HG02588 (cell line): ENCODE measurements around the gene METTL25B.
"Not testable (repeated sequence)": the region's sequence is repeated elsewhere in the genome, so short reads cannot be mapped to it uniquely, and the experiment has no call there.

Source experiments
- ATAC-seq: cut with Tn5 transposase; IDR thresholded peaks from one replicate; pipeline ENCODE4 v1.9.1; 2021; ENCODE audit warnings: mild to moderate bottlenecking, moderate library complexity; ENCODE audit not compliant: unreplicated experiment

METTL25B gene

DNA sequence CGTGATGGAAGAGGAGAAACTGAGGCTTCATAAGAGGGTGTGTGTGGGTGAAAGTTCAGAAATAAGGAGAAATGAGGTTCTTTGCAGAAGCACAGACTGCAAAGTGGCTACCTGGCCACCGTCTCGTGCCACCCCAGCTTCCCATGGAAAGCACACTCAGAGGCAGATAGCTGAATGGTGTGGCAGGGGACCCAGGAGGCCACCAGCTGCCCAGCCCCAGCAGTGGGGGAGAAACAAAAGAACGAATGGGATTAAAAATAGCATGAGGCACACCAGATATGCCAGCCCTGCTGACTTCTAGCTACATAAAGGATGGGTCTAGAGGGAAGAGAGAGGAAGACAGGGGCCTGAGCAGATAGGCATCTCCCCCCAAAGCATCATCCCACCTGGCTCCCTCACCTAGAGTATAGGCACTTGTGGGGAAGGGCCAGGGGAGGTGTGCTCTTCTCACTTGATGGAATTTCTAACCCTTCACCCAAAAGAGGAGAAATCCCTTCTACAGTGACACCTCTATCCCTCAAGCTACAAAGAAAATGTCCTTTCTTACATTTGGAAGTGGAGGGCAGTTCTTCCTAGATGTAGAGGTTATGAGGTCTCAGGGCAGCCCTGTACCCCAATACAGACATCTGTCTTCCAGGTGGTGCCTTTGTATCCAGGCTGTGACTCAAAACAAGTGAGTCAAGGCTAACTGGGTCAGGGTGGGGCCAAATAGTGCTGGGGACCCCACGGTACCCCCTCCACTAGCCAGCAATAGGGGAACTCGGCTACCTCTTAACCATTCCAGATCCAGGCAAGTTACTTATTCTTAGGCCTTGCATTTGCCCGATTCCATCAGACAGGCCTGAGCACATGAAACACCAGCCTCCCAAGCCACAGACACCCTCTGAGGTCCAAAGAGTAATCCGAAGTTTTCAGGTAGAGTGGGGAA lies 19.7 kb downstream of the METTL25B start:
- no peak for ATAC-seq

DNA sequence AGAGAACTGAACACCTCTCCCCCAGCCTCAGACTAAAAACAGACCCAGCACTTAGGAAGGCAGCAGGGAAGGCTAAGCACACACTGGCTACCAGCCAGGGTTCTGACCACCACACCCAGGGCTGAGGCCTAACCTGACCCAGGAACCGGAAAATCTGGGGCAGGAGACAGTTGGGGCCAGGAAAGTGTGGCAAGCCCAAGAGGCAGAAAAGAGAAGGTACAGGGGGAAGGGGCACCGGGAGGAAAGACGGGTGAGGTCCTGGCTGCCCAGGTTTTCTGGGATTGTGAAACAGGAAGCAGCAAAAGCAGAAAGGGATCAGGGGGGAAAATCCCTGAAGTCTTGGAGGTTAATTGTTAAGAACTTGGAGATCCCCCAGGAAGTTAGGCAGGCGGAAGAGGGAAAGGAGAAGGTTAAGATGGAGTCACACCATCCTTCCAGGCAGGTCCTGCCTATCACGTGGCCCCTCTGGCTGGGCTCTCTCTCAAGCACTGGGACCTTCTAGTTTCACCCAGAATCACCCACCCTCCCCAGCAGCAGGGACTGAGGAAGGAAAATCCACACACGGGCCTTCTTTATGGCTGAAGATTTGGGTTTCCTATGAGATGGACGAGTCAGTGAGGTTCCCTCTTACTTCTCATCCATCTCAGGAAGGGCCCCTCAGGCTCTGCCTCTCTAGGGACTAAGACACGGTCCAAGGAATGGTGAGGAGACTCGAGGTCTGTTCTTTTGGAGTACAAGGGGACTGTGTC lies 20.6 kb downstream of the METTL25B start:
- no peak for ATAC-seq

DNA sequence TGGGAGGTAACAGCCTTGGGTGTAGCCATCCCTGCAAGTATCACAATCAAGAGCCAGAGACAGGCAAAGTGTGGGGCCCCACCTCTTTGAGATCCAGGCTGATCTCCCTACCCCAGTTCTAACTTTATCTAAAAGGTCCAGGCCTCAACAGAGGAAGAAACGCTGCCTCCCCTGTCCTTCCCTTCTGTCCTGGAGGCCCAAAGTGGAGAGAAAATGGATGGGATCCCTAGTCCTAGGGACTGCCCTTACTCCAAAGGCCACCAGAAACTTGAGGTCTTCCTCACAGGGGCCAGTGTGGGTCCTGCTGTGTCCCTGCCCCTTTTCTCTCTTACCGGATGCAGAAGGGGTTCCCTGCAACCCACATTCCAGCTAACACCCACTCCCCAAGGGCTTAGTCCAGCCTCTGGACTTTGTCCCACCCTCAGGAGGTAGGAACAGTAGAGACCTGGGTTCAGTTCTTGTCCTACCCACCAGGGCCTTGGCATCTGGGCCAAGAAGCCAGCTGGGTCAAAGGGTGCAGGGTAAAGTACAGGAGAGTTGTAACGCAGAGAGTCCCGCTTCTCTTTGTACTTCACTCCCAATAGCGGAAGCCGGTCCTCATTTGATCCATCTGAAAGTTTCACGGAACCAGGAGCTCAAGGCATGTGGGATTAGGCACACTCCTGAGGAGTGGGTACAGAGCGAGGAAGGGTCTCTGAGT lies 21.3 kb downstream of the METTL25B start:
- ATAC-seq: no peak

DNA sequence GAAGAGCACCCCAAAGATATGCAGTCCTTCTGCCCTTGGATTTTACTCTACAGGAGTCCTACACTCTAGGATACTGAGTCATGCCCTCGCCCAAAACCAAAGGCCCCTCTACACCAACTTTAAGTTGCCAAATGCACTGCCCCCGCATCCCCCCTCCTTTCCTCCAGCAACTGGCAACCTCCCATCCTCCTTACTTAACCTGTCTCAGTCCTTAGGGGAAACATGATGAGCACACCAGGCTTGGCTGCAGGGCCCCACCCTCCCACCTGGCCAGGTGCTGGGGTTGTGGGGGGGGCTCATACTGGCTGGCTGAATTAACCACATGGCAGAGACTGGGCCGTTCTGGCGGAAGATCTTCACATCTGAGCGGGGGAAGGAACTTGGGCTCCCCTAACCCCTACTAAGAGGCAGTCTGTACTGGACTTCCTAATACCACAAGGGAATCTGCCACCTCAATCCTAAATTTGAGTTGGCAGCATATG lies 22.0 kb downstream of the METTL25B start:
- no peak for ATAC-seq

DNA sequence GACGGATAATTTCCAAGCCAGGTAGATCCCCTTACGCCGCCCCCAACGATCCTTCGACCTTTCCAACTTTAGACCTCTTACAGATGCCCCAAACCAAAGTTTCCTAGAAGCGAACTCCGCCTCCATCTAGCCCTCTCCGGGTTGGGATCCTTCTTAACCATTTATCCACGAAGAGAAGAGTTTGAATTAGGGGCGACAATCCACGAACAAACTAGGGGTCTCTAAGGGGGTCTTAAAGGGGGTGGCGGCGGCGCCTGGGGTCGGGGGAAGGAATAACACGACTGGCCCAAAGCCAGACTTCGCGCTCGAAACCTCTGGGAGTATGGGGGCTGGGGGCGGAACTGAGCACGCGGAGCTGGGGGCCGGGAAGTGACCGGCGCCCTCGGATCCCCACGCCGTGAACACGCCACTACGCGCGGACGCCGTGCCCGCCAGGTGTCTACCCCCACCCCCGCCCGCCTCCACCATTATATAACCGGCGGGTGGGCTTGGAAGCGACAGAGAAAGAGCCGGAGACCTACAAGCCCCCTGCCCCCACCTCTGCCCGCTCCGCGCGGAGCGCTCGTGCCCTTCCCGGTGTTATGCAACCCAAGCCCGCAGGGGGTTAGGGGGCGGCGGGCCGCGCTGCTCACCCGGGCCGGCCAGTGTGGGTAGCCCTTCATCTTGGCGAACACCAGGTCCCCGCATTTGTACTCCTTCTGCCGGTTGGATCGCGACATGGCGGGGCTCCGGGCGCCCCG lies 22.6 kb downstream of the METTL25B start:
- ATAC-seq: peak; percentile 11

DNA sequence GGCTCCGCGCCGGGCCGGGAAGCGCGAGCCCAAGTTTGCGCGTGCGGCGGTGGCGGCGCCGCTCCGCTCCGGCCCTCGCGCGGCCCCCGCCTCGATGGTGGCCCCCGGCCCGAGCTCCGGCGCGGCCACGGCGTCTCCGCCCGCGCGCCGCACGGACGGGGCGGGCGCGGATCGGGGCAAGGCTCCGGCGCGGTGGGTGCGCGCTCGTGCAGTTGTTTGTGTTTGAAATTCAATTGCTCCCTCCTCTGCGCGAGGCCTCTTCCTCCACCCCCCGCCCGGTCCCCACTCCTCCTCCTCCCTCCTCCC lies 23.1 kb downstream of the METTL25B start, which contains the start of gene HDGF:
Gene HDGF, minus strand, starts transcription at position 225 of the 306 bp plus-strand sequence. CDS start 246 bp downstream, outside the sequence.
- peak; percentile 29 for ATAC-seq

DNA sequence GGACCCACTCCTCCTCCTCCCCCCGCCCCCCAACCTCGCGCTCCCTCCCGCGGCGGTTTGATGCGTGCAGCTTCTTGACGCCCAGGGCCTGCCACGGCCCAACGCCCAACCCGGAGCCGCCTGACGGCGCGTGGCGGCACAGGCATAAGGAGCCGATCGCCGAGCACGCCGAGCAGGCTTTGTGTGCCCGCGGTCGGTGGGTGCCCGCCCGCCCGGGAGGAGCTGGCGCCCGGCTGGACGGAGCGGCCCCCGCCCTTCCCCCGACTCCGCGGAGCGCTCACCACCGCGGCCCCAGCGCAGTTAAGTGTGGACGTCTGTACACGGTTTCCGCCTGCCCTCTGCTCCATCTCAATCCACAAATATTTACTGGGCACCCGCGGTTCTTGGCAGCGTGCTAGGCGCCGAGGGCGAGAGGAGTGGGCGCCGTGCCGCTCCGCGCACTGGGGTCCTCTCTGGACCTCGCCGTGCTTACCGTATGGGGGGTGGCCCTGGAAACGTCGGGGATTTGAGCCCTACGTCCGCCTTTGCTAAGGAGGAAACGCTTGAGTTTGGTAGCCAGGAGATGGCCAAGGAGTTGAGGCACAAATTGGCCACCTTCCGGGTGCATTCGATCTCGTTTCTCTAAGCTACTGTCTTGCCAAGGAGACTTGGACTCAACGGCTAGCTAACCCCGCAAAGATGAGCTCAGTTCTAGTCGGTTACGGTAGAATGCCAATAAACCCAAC lies 23.6 kb downstream of the METTL25B start:
- peak; percentile 70 for ATAC-seq

DNA sequence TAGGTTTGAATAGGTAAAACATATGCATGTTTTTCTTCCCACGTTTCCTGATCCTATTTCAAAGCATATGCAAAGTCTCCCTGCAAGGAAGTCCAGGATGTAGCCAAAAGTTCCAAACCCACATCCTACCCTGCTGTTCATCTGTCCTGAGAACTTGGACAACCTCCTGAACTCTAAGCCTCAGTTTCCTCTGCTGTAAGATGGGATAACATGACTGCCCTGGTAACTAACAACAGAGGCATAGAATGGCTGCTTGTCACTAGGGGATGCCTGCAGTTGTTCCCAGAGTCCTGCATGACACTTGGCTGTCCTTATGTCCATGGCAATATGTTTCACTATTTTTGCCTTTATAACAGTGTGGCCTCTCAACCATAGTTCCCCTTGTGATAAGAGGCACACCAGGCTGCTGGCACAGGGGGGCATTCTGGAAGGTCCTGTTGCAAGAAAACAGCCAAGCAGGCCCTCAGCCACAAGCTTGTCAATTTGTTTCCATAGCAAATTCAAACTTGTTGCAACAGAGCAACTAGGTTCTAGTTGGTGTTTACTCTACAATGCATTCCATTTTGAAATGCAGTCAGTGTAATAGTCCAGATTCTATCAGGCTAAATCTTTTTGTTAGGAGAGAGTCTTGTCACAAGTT lies 24.7 kb downstream of the METTL25B start:
- no peak for ATAC-seq

DNA sequence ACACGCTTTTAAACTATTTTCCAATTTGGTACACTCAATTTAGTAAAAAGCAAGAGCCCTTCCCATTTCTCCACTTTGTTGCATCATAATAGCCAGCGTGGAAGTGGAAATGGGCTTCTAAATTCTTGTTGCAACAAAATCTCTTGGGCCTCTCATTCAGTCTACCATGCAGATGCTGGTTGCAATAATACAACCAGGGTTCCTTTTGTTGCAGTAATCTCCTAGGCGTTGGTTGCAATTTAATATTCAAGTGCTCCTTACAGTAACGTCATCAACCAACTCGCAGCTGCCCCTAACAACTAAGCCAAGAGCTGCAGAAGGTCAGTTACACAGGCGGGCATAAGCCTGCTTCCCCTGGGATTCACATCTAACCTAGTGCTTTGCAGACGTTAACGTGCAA lies 25.9 kb downstream of the METTL25B start:
- ATAC-seq: no peak

DNA sequence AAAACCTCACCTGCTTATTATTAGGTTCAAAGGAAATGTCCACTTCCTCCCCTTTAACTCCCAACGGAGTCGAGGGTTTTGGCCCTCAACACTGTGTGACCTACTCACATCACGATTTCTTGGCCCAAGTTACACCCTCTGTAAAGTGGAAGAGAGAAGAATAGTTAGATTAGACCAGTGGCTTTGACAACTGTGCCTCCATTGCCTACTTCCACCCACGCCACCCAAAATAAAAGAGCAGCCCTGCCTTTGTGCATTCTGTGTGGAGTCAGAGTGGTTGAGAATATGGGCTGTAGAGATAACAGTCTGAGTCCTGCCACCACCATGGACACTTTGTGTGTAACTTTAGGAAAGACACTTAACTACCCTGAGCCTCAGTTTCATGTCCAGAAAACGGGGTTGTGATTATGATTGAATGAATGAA lies 27.3 kb downstream of the METTL25B start:
- no peak for ATAC-seq

DNA sequence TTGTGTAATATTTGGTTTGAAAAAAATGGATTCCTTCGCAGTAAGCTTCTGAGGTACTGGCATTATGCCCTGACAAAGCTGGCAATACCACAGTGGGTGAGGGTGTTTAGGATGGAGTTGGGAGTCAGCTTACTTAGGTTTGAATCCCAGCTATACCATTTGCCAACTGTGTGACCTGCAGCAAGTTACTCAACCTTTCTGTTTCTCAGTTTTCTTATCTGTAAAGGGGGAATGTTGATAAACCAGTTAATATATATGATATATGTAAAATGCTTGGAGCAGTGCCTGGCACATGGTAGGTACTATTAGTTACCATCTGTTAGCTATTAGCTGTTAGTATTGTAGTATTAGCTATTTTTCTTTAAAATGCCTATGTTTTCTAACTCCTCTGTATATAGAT lies 28.1 kb downstream of the METTL25B start:
- no peak for ATAC-seq

DNA sequence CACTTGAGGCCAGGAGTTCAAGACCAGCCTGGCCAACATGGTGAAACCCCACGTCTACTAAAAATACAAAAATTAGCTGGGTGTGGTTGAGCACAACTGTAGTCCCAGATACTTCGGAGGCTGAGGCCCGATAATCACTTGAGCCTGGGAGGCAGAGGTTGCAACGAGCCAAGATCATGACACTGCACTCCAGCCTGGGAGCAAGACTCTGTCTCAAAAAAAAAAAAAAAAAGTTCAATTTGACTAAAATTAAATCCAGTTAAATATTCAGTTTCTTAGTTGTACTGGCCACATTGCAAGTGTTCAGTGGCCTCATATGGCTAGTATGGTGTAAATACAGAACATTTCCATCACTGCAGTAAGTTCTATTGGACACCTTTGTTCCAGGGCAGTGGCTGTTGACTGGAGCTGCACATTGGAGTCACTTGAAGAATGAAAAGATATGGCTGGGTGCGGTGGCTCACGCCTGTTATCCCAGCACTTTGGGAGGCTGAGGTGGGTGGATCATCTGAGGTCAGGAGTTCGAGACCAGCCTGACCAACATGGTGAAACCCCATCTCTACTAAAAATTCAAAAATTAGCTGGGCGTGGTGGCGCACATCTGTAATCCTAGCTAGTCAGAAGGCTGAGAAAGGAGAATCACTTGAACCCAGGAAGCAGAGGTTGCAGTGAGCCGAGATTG lies 29.4 kb downstream of the METTL25B start:
- not testable (repeated sequence) for ATAC-seq

DNA sequence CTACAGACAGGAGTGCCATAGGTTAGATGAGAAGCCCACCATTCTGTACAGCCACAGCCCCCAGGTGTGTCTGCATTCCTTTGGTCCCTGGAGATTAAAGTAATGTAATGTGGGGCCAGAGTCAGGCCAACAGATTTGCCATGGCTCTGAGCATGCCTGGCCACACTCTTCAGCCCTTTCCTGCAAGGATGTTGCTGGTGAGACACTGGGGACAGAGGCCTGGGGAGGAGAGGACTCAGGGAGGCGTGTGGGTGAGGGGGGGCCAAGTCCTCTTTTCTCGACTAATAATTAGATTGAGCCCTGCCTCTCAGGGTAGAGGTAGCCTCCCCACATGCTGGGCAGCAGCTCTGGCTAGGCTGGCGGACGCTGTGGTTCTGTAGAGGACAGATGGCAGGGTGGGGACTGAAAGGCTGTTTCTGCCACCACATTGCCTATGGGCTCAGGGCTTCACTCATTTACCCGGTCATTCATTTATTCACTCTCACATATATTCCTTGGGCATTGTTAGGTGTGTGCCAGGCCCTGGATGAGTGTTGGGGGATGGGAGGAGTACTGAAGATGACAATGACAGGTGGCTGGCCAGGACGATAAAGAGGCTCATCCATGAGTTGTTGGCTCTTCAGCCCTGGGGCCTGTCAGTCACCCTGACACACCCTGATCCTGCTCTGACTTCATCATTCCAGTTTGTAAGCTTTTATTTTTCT lies 32.0 kb downstream of the METTL25B start:
- ATAC-seq: no peak

DNA sequence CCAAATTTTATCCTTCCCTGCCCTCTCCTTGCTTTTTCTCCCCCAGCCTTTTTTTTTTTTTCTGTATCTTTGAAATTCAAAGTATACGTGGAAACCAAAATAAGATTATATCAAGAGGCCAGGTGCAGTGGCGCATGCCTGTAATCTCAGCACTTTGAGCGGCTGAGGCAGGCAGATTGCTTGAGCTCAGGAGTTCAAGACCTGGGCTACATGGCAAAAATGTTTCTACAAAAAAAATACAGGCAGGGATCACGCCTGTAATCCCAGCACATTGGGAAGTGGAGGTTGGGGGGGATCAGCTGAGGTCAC lies 32.5 kb downstream of the METTL25B start:
- no peak for ATAC-seq

DNA sequence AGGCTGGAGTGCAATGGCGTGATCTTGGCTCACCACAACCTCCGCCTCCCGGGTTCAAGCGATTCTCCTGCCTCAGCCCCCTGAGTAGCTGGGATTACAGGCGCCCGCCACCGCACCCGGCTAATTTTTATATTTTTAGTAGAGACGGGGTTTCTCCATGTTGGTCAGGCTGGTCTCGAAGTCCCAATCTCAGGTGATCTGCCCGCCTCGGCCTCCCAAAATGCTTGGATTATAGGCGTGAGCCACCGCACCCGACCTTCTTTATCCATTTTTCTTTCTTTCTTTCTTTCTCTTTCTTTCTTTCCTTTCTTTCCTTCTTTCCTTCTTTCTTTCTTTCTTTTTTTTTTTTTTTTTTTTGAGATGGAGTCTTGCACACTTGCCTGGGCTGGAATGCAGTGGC lies 36.9 kb downstream of the METTL25B start:
- ATAC-seq: not testable (repeated sequence)

DNA sequence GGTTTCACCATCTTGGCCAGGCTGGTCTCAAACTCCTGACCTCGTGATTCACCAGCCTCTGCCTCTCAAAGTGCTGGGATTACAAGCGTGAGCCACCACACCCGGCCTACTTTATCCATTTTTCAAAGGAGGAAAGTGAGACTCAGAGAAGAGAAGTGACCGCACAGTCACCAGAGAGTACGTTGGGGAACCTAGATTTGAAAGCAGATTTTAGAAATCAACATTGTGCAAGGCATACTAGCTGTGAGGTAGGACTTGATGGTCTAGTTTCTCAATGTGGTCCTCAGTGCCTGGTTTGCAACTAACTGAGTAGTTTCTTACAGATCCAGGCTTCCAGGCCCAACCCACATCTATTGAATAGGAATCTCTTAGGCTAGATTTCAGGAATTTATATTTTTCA lies 37.4 kb downstream of the METTL25B start:
- ATAC-seq: no peak

DNA sequence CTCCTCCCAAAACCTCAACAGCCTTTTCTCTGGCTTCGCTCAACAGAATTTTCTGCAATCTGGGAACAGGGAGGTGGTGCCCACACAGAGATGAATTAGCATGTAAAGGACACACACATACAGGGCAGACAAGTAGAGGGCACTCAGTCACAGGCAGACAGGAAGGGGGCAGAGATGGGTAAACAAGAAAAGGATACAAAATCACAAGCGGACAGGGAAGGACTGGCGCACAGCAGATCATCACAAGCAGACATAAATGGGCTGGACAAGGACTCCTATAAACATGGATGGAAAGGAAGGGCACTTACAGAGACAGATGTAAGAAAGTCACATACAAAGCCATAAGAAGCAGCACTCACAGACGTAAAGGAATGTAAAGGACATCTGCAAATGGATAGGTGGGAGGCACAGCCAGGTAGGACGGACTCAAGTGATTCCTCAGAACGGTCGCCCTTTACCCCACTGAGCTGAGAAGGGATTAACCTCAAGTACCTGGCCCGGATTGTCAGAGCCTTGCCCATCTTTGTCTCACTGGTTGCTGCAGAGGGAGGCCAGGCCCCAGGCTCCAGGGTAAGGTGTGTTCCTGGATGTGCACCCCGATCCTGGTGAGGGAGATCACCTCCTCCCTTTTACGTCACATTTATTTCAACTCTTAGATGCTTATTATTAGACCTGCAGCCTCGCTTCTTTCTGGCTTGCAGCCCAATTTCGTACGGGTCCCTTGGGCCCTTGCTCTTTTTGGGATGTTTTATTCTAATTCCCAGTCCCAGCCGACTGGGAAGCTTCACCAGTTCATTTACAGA lies 38.2 kb downstream of the METTL25B start:
- ATAC-seq: peak; percentile 3
